Naive thymus-derived CD8-positive, alpha-beta T cell (primary cell): ENCODE measurements around the gene IL3. TPM values are rescaled to one million over a fixed set of nuclear protein-coding genes. Genes with fewer than 3 reads are reported as not detected.

Experiments
- ATAC-seq, 2 donors: fragments of 150-1000 bp; cut with Tn5 transposase in 1 of 2; sonication (Bioruptor Pico), chemical (Tn5 transposase) in 1 of 2; 1 replicate in 1 of 2; 2 replicates in 1 of 2; pipeline ENCODE4 v1.10.0; 2021; ENCODE audit warnings: mild to moderate bottlenecking in 2 of 2, moderate library complexity in 2 of 2
- POLR2A ChIA-PET: fragments of 350-600 bp; sonication (Branson Sonifier 250); formaldehyde crosslinking; loops from one replicate; lab custom pipeline; 2021; ENCODE audit warnings: antibody characterized with exemption; lab: Charles Lee
- DNase-seq, 10 donors: peaks; one replicate each; pipeline versions ENCODE4 v3.0.0 to v3.0.0-alpha.2; 2020 to 2022
- H3K27ac Mint-ChIP-seq, 10 donors: one replicate each; pipeline ENCODE4 v1.8.0; 2020 to 2022; ENCODE audit warnings: mild to moderate bottlenecking in 10 of 10, mixed read lengths in 10 of 10, moderate library complexity in 4 of 10, inconsistent platforms in 1 of 10
- H3K27me3 Mint-ChIP-seq, 5 donors: one replicate each; pipeline ENCODE4 v1.8.0; 2021 to 2022; ENCODE audit warnings: mixed read lengths in 5 of 5
- H3K36me3 Mint-ChIP-seq, 3 donors: one replicate each; pipeline ENCODE4 v1.8.0; 2020 to 2022; ENCODE audit warnings: mixed read lengths in 3 of 3, mild to moderate bottlenecking in 2 of 3, inconsistent platforms in 1 of 3
- H3K4me1 Mint-ChIP-seq, 4 donors: one replicate each; pipeline ENCODE4 v1.8.0; 2021 to 2022; ENCODE audit warnings: mixed read lengths in 4 of 4
- H3K4me3 Mint-ChIP-seq, 10 donors: one replicate each; pipeline ENCODE4 v1.8.0; 2020 to 2022; ENCODE audit warnings: mild to moderate bottlenecking in 10 of 10, mixed read lengths in 10 of 10, moderate library complexity in 6 of 10, inconsistent platforms in 1 of 10
- H3K9me3 Mint-ChIP-seq, 9 donors: one replicate each; pipeline ENCODE4 v1.8.0; 2020 to 2022; ENCODE audit warnings: mixed read lengths in 9 of 9, mild to moderate bottlenecking in 3 of 9, inconsistent platforms in 1 of 9, moderate library complexity in 1 of 9
- polyA plus RNA-seq, 3 donors: library from polyadenylated mRNA; unstranded; fragments of 300-500 nt; fragmentation: Illumina TruSeq; gene quantifications; one replicate each; pipeline ENCODE4 v1.2.3, GENCODE V29; 2021
- total RNA-seq, 8 experiments: library from RNA in 2 of 8; stranded (reverse) in 2 of 8; gene quantifications; one replicate each; pipeline ENCODE4 v1.2.3 and lab custom pipeline; 2021 to 2026

IL3 gene
- total and polyA plus RNA-seq, 5 experiments from 2014 or later, result not detected

GRCh38 chr5:132071338-132071707 is 10.9 kb downstream of the IL3 start:
- H3K27me3 Mint-ChIP-seq, result no peaks in the 10 kb centered on the region
- no peaks in the 10 kb centered on the region for H3K9me3 Mint-ChIP-seq
- POLR2A ChIA-PET, result no interaction called here
- no peaks in the 10 kb centered on the region for H3K36me3 Mint-ChIP-seq
- ATAC-seq (no peak), DNase-seq (no peak)
- H3K27ac Mint-ChIP-seq, result peak overlapping the region in 1 of 10 donors; percentile 77
- H3K4me3 Mint-ChIP-seq, result no peak overlapping the region
- peaks cover 0 to 17% (median 0%) of the 10 kb centered on the region in 4 donors for H3K4me1 Mint-ChIP-seq

- Mint-ChIP-seq H3K9me3 (no peaks in the 10 kb centered on the region), H3K4me1 (peaks cover 0 to 21% (median 0%) of the 10 kb centered on the region in 4 donors), H3K4me3 (no peak overlapping the region), H3K27ac (peak overlapping the region in 1 of 10 donors; percentile 77), H3K27me3 (no peaks in the 10 kb centered on the region), H3K36me3 (no peaks in the 10 kb centered on the region)
- ATAC-seq (no peak), DNase-seq (no peak)
- POLR2A ChIA-PET, result no interaction called here
Observed at GRCh38 chr5:132072070-132072469, 11.6 kb downstream of the IL3 start.

- H3K4me3 Mint-ChIP-seq, result no peak overlapping the region
- H3K4me1 Mint-ChIP-seq, result peaks cover 0 to 23% (median 0%) of the 10 kb centered on the region in 4 donors
- no peaks in the 10 kb centered on the region for H3K27me3 Mint-ChIP-seq
- H3K9me3 Mint-ChIP-seq, result no peaks in the 10 kb centered on the region
- no peak for DNase-seq
- POLR2A ChIA-PET, result no interaction called here
- no peak overlapping the region for H3K27ac Mint-ChIP-seq
- no peaks in the 10 kb centered on the region for H3K36me3 Mint-ChIP-seq
- ATAC-seq, result no peak
Observed at GRCh38 chr5:132072528-132072927, 12.1 kb downstream of the IL3 start.

DNA sequence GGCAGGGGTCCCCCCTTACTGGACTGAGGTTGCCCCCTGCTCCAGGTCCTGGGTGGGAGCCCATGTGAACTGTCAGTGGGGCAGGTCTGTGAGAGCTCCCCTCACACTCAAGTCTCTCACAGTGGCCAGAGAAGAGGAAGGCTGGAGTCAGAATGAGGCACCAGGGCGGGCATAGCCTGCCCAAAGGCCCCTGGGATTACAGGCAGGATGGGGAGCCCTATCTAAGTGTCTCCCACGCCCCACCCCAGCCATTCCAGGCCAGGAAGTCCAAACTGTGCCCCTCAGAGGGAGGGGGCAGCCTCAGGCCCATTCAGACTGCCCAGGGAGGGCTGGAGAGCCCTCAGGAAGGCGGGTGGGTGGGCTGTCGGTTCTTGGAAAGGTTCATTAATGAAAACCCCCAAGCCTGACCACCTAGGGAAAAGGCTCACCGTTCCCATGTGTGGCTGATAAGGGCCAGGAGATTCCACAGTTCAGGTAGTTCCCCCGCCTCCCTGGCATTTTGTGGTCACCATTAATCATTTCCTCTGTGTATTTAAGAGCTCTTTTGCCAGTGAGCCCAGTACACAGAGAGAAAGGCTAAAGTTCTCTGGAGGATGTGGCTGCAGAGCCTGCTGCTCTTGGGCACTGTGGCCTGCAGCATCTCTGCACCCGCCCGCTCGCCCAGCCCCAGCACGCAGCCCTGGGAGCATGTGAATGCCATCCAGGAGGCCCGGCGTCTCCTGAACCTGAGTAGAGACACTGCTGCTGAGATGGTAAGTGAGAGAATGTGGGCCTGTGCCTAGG is 13.0 kb downstream of the IL3 start, which contains the start of gene CSF2:
Gene CSF2 (plus strand): TSS at position 559 of the 783 bp plus-strand sequence. CDS start 35 bp downstream, at position 594.
- ATAC-seq (no peak), DNase-seq (no peak)
- Mint-ChIP-seq H3K4me1 (peaks cover 0 to 23% (median 0%) of the 10 kb centered on the region in 4 donors), H3K9me3 (no peaks in the 10 kb centered on the region), H3K27ac (peak within 1 kb of the TSS in 1 of 10 donors; percentile 41), H3K4me3 (peak within 1 kb of the TSS in 1 of 10 donors; percentile 66), H3K36me3 (no peaks in the 10 kb centered on the region), H3K27me3 (no peaks in the 10 kb centered on the region)
- POLR2A ChIA-PET, result no interaction called here

DNA sequence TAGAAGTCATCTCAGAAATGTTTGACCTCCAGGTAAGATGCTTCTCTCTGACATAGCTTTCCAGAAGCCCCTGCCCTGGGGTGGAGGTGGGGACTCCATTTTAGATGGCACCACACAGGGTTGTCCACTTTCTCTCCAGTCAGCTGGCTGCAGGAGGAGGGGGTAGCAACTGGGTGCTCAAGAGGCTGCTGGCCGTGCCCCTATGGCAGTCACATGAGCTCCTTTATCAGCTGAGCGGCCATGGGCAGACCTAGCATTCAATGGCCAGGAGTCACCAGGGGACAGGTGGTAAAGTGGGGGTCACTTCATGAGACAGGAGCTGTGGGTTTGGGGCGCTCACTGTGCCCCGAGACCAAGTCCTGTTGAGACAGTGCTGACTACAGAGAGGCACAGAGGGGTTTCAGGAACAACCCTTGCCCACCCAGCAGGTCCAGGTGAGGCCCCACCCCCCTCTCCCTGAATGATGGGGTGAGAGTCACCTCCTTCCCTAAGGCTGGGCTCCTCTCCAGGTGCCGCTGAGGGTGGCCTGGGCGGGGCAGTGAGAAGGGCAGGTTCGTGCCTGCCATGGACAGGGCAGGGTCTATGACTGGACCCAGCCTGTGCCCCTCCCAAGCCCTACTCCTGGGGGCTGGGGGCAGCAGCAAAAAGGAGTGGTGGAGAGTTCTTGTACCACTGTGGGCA is 13.8 kb downstream of the IL3 start:
- H3K4me1 Mint-ChIP-seq, result peaks cover 0 to 23% (median 0%) of the 10 kb centered on the region in 4 donors
- no peaks in the 10 kb centered on the region for H3K27me3 Mint-ChIP-seq
- H3K36me3 Mint-ChIP-seq, result no peaks in the 10 kb centered on the region
- H3K27ac Mint-ChIP-seq, result peak overlapping the region in 1 of 10 donors; percentile 41
- ATAC-seq (no peak), DNase-seq (no peak)
- H3K4me3 Mint-ChIP-seq, result no peak overlapping the region
- H3K9me3 Mint-ChIP-seq, result no peaks in the 10 kb centered on the region
- POLR2A ChIA-PET, result no interaction called here

GRCh38 chr5:132074772-132075718 is 14.6 kb downstream of the IL3 start:
- POLR2A ChIA-PET, result no interaction called here
- DNase-seq, result no peak
- H3K27me3 Mint-ChIP-seq, result no peaks in the 10 kb centered on the region
- H3K4me1 Mint-ChIP-seq, result peaks cover 0 to 23% (median 0%) of the 10 kb centered on the region in 4 donors
- H3K27ac Mint-ChIP-seq, result no peak overlapping the region
- no peak overlapping the region for H3K4me3 Mint-ChIP-seq
- H3K36me3 Mint-ChIP-seq, result no peaks in the 10 kb centered on the region
- no peak for ATAC-seq
- no peaks in the 10 kb centered on the region for H3K9me3 Mint-ChIP-seq

DNA sequence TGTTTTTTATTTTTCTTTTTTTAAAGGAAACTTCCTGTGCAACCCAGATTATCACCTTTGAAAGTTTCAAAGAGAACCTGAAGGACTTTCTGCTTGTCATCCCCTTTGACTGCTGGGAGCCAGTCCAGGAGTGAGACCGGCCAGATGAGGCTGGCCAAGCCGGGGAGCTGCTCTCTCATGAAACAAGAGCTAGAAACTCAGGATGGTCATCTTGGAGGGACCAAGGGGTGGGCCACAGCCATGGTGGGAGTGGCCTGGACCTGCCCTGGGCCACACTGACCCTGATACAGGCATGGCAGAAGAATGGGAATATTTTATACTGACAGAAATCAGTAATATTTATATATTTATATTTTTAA is 15.2 kb downstream of the IL3 start:
- Mint-ChIP-seq H3K4me1 (peaks cover 0 to 23% (median 0%) of the 10 kb centered on the region in 4 donors), H3K4me3 (no peak overlapping the region), H3K9me3 (no peaks in the 10 kb centered on the region), H3K27ac (no peak overlapping the region), H3K27me3 (no peaks in the 10 kb centered on the region), H3K36me3 (no peaks in the 10 kb centered on the region)
- POLR2A ChIA-PET, result no interaction called here
- ATAC-seq (no peak), DNase-seq (no peak)

- H3K4me3 Mint-ChIP-seq, result no peak overlapping the region
- H3K27me3 Mint-ChIP-seq, result no peaks in the 10 kb centered on the region
- H3K4me1 Mint-ChIP-seq, result peaks cover 0 to 21% (median 0%) of the 10 kb centered on the region in 4 donors
- peak overlapping the region in 2 of 10 donors; percentile 35 to 37 for H3K27ac Mint-ChIP-seq
- no peaks in the 10 kb centered on the region for H3K9me3 Mint-ChIP-seq
- no peak for ATAC-seq
- POLR2A ChIA-PET, result no interaction called here
- no peaks in the 10 kb centered on the region for H3K36me3 Mint-ChIP-seq
- no peak for DNase-seq
Observed at GRCh38 chr5:132076202-132076830, 15.9 kb downstream of the IL3 start.

DNA sequence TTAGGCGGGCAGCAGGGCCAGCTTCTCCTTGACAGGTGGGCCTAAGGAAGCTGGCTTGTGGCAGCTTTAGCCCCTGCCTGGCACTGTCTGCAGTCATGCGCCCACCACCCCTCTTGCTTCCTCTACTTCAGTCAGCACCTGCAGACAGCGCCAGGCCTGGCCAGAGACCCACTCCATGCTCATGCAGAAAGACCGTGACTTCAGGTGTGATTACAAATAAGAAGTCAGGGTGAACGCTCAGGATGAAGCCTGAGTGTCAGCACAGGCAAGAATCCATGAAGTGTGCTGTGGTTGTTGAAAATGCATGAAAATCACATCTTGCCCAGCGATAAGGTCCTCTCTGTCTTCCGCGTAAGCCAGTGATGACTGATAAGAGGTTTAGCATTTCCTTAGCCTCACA is 16.5 kb downstream of the IL3 start:
- H3K36me3 Mint-ChIP-seq, result no peaks in the 10 kb centered on the region
- no peak overlapping the region for H3K4me3 Mint-ChIP-seq
- peaks cover 0 to 21% (median 2%) of the 10 kb centered on the region in 4 donors for H3K4me1 Mint-ChIP-seq
- peak overlapping the region in 3 of 10 donors; percentile 35 to 58 (median 46) for H3K27ac Mint-ChIP-seq
- ATAC-seq, result no peak
- H3K27me3 Mint-ChIP-seq, result no peaks in the 10 kb centered on the region
- H3K9me3 Mint-ChIP-seq, result no peaks in the 10 kb centered on the region
- DNase-seq, result no peak
- POLR2A ChIA-PET, result no interaction called here

- POLR2A ChIA-PET, result no interaction called here
- H3K4me1 Mint-ChIP-seq, result peaks cover 0 to 20% (median 7%) of the 10 kb centered on the region in 4 donors
Observed at GRCh38 chr5:132079081-132079480, 18.6 kb downstream of the IL3 start.

GRCh38 chr5:132079619-132080018 is 19.2 kb downstream of the IL3 start:
- POLR2A ChIA-PET, result no interaction called here
- Mint-ChIP-seq H3K4me1 (peaks cover 0 to 19% (median 7%) of the 10 kb centered on the region in 4 donors), H3K4me3 (no peak overlapping the region), H3K36me3 (no peaks in the 10 kb centered on the region), H3K27me3 (no peaks in the 10 kb centered on the region), H3K9me3 (no peaks in the 10 kb centered on the region), H3K27ac (no peak overlapping the region)
- DNase-seq (no peak), ATAC-seq (no peak)

More at GRCh38 chr5:132079081-132079480, 18.6 kb downstream of the IL3 start:
- DNase-seq (no peak), ATAC-seq (no peak)
- H3K36me3 Mint-ChIP-seq, result no peaks in the 10 kb centered on the region
- H3K27me3 Mint-ChIP-seq, result no peaks in the 10 kb centered on the region
- H3K27ac Mint-ChIP-seq, result no peak overlapping the region
- no peaks in the 10 kb centered on the region for H3K9me3 Mint-ChIP-seq
- no peak overlapping the region for H3K4me3 Mint-ChIP-seq

GRCh38 chr5:132080595-132080994 is 20.1 kb downstream of the IL3 start:
- Mint-ChIP-seq H3K4me3 (no peak overlapping the region), H3K27ac (peak overlapping the region in 1 of 10 donors; percentile 42), H3K36me3 (no peaks in the 10 kb centered on the region), H3K9me3 (no peaks in the 10 kb centered on the region), H3K4me1 (peaks cover 0 to 15% (median 10%) of the 10 kb centered on the region in 4 donors), H3K27me3 (no peaks in the 10 kb centered on the region)
- no peak for DNase-seq
- POLR2A ChIA-PET, result no interaction called here
- ATAC-seq, result no peak
